Measurements from ENCODE around the gene MAD1L1.

The MAD1L1 gene

GRCh38 chr7:2217716-2218443, 14.9 kb downstream of the MAD1L1 start:
- DNase-seq (ENCODE audit: low read depth): no peak

GRCh38 chr7:2217206-2217605, 15.5 kb downstream of the MAD1L1 start:
- no peak for DNase-seq (ENCODE audit: low read depth)

GRCh38 chr7:2215851-2216250, 16.9 kb downstream of the MAD1L1 start:
- DNase-seq (ENCODE audit: low read depth): no peak

- no peak for DNase-seq (ENCODE audit: low read depth)
Measured at GRCh38 chr7:2214636-2215035, 18.1 kb downstream of the MAD1L1 start.

- no peak for DNase-seq (ENCODE audit: low read depth)
Measured at GRCh38 chr7:2213551-2214215, 19.1 kb downstream of the MAD1L1 start.

- DNase-seq (ENCODE audit: low read depth): no peak
Measured at GRCh38 chr7:2212906-2213305, 19.8 kb downstream of the MAD1L1 start.

GRCh38 chr7:2211926-2212325, 20.8 kb downstream of the MAD1L1 start:
- DNase-seq (ENCODE audit: low read depth): no peak

GRCh38 chr7:2211259-2211880, 21.4 kb downstream of the MAD1L1 start:
- no peak for DNase-seq (ENCODE audit: low read depth)

GRCh38 chr7:2210551-2211258, 22.0 kb downstream of the MAD1L1 start:
- no peak for DNase-seq (ENCODE audit: low read depth)

- DNase-seq (ENCODE audit: low read depth): no peak
Measured at GRCh38 chr7:2209961-2210323, 22.8 kb downstream of the MAD1L1 start.

GRCh38 chr7:2209146-2209960, 23.4 kb downstream of the MAD1L1 start:
- DNase-seq (ENCODE audit: low read depth): no peak

GRCh38 chr7:2208712-2209111, 24.0 kb downstream of the MAD1L1 start:
- DNase-seq (ENCODE audit: low read depth): no peak

GRCh38 chr7:2205036-2205780, 27.5 kb downstream of the MAD1L1 start:
- DNase-seq (ENCODE audit: low read depth): no peak

GRCh38 chr7:2204446-2204845, 28.3 kb downstream of the MAD1L1 start:
- no peak for DNase-seq (ENCODE audit: low read depth)

- DNase-seq (ENCODE audit: low read depth): no peak
Measured at GRCh38 chr7:2203766-2204300, 28.9 kb downstream of the MAD1L1 start.

GRCh38 chr7:2202901-2203765, 29.6 kb downstream of the MAD1L1 start:
- DNase-seq (ENCODE audit: low read depth): no peak

- no peak for DNase-seq (ENCODE audit: low read depth)
Measured at GRCh38 chr7:2202361-2202761, 30.4 kb downstream of the MAD1L1 start.

GRCh38 chr7:2201686-2202360, 30.9 kb downstream of the MAD1L1 start:
- no peak for DNase-seq (ENCODE audit: low read depth)

GRCh38 chr7:2201128-2201527, 31.6 kb downstream of the MAD1L1 start:
- no peak for DNase-seq (ENCODE audit: low read depth)

Data from stimulated activated CD8-positive, alpha-beta memory T cell treated with anti-CD3 and anti-CD28 coated beads, Interleukin-12 subunit alpha, Interleukin-12 subunit beta, amount 100 ng/mL, for 1 hour (primary cell).